RCC 7860 (cell line): ENCODE data around the gene PRKCB.
"Not testable (repeated sequence)": the region's sequence is repeated elsewhere in the genome, so short reads cannot be mapped to it uniquely, and the experiment has no call there.

Source experiments
- DNase-seq: peaks from one replicate; pipeline ENCODE4 v3.0.0-alpha.2; 2015; ENCODE audit warnings: low spot score
- FAIRE-seq: peaks from 2 replicates; lab custom pipeline; 2012; peaks lifted over from hg19 to GRCh38; lab: Jason Lieb, UNC

The PRKCB gene

GRCh38 chr16:24073321-24073720 is 237.5 kb downstream of the PRKCB start:
- DNase-seq (no peak), FAIRE-seq (no peak)

GRCh38 chr16:24074574-24074973 is 238.8 kb downstream of the PRKCB start:
- FAIRE-seq (no peak), DNase-seq (no peak)

GRCh38 chr16:24075302-24075701 is 239.5 kb downstream of the PRKCB start:
- FAIRE-seq = no peak
- no peak for DNase-seq

GRCh38 chr16:24075931-24076716 is 240.3 kb downstream of the PRKCB start:
- FAIRE-seq = no peak

GRCh38 chr16:24077292-24077691 is 241.5 kb downstream of the PRKCB start:
- FAIRE-seq = no peak
- DNase-seq = no peak

More at GRCh38 chr16:24075931-24076716, 240.3 kb downstream of the PRKCB start:
- DNase-seq = no peak

GRCh38 chr16:24077966-24078365 is 242.2 kb downstream of the PRKCB start:
- no peak for FAIRE-seq
- DNase-seq = no peak

- no peak for FAIRE-seq
- no peak for DNase-seq
Measured at GRCh38 chr16:24085666-24086065, 249.9 kb downstream of the PRKCB start.

- DNase-seq (no peak), FAIRE-seq (no peak)
Measured at GRCh38 chr16:24087891-24088410, 252.2 kb downstream of the PRKCB start.

- DNase-seq = no peak
- FAIRE-seq = no peak
Measured at GRCh38 chr16:24088767-24089166, 253.0 kb downstream of the PRKCB start.

GRCh38 chr16:24091125-24091524 is 255.3 kb downstream of the PRKCB start:
- FAIRE-seq = no peak

GRCh38 chr16:24093049-24093448 is 257.3 kb downstream of the PRKCB start:
- no peak for DNase-seq

More at GRCh38 chr16:24091125-24091524, 255.3 kb downstream of the PRKCB start:
- DNase-seq = no peak

GRCh38 chr16:24094660-24095059 is 258.9 kb downstream of the PRKCB start:
- no peak for DNase-seq
- no peak for FAIRE-seq

More at GRCh38 chr16:24093049-24093448, 257.3 kb downstream of the PRKCB start:
- FAIRE-seq = no peak

GRCh38 chr16:24098896-24099295 is 263.1 kb downstream of the PRKCB start:
- no peak for FAIRE-seq
- no peak for DNase-seq

GRCh38 chr16:24101431-24101830 is 265.6 kb downstream of the PRKCB start:
- no peak for DNase-seq
- no peak for FAIRE-seq

- DNase-seq = no peak
- no peak for FAIRE-seq
Measured at GRCh38 chr16:24102209-24102660, 266.5 kb downstream of the PRKCB start.

- FAIRE-seq, DNase-seq: not testable (repeated sequence)
Measured at GRCh38 chr16:24105471-24105870, 269.7 kb downstream of the PRKCB start.

GRCh38 chr16:24108090-24108489 is 272.3 kb downstream of the PRKCB start:
- FAIRE-seq = peak; percentile 42
- DNase-seq = not testable (repeated sequence)

GRCh38 chr16:24111724-24112302 is 276.0 kb downstream of the PRKCB start:
- FAIRE-seq = no peak
- DNase-seq = no peak

GRCh38 chr16:24113115-24113745 is 277.4 kb downstream of the PRKCB start:
- FAIRE-seq (no peak), DNase-seq (no peak)

GRCh38 chr16:24114876-24115275 is 279.1 kb downstream of the PRKCB start:
- DNase-seq = no peak
- no peak for FAIRE-seq

- DNase-seq (no peak), FAIRE-seq (no peak)
Measured at GRCh38 chr16:24116046-24116776, 280.4 kb downstream of the PRKCB start.
